DOHH2 (cell line): ENCODE results near the gene COX6B2.

ENCODE experiments used
- CTCF ChIP-seq: fragments of 200-600 bp; sonication (generic); IDR thresholded peaks from one replicate; pipeline ENCODE4 v1.5.1; 2014; ENCODE audit warnings: antibody characterized with exemption, mild to moderate bottlenecking, low read depth, low read length; ENCODE audit not compliant: poor library complexity, severe bottlenecking
- EZH2phosphoT487 ChIP-seq: fragments of 200-600 bp; sonication (generic); IDR thresholded peaks from 2 replicates; pipeline ENCODE4 v1.6.1; 2017; ENCODE audit warnings: borderline replicate concordance, mild to moderate bottlenecking, antibody characterized with exemption, low read length, moderate library complexity, mixed read lengths

DNA sequence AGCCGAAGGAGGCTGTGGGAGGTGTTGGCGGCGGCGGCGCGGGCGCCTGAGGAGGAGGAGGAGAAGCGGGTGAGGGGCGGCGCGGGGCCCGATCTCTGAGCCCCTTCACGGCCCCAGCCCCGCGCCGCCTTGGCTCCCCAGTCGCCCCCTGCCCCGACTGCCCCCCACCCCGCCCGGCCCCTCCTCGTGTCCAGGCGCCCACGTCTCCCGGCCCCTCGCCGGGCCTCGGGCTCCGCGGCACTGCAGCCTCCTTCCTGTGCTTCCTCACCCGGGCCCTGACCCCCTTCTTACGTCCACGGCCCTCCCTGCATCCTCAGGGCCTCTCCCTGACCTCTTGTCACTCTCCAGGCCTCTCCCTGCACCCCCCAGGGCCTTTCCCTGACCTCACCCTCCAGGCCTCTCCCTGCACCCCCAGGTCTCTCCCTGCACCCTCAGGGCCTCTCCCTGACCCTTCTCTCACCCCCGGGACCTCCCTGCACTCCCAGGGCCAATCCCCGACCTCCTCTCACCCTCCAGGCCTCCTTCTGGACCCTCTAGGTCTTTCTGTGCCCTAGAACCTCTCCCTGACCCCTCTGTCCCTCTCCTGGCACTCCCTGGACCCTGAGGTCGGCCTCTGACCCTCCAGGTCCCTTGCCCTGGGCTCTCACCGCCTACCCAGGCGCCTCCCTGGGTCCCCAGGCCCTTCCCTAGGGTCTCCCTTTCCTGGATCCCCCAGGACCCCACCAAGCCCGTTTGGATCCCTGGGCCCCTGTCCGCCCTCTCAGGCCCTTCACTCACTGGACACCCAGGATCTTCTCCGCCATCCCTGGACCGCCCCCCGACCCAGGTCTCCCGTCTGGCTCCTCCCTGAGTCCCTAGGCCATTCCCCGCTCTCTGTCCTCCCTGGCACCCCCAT lies 14.4 kb downstream of the COX6B2 start:
- TF ChIP-seq CTCF (no peak), EZH2phosphoT487 (no peak)
